Right lobe of liver (tissue), 4 donors: ENCODE measurements around the gene ZDHHC14.

Experiments
- POLR2A ChIP-seq: fragments of 450-650 bp; IDR thresholded peaks from one replicate; pipeline ENCODE4 v1.6.1; 2017; ENCODE audit warnings: antibody characterized with exemption, mild to moderate bottlenecking
- TF ChIP-seq, protein P1 (sequence below), 4 donors: fragments of 200-600 bp in 3 of 4; fragments of 450-650 bp in 1 of 4; IDR thresholded peaks; one replicate each; pipeline versions ENCODE4 v1.5.1 to v1.8.0; 2016 to 2022; ENCODE audit warnings: antibody characterized with exemption in 4 of 4, mild to moderate bottlenecking in 2 of 4
- donor health status: DM: no; HTN: no; CAD: no.
- donor health status: DM: no; HTN: no; CAD: no.
- donor health status: DM: no; HTN: yes; CAD: no.

DNA sequence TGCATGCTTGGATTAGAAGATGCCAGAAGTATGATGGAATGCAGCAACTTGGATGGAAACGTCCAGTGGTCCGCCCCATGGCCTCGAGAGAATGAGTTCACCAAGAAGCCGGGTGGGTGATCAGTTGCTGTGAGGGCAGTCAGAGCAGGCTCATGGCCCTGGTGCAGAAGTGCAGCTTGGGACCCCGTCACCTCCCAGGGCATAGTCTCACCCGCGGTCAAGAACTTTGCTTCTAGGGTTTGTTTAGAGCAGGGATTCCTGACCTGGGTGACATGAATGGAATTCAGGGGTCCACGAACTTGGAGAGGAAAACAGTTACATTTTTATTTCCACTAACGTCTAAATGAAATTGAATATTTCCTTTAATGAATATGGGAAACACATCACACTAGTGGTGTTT, 225.5 kb downstream of the ZDHHC14 start:
- TF ChIP-seq, protein P1, sequence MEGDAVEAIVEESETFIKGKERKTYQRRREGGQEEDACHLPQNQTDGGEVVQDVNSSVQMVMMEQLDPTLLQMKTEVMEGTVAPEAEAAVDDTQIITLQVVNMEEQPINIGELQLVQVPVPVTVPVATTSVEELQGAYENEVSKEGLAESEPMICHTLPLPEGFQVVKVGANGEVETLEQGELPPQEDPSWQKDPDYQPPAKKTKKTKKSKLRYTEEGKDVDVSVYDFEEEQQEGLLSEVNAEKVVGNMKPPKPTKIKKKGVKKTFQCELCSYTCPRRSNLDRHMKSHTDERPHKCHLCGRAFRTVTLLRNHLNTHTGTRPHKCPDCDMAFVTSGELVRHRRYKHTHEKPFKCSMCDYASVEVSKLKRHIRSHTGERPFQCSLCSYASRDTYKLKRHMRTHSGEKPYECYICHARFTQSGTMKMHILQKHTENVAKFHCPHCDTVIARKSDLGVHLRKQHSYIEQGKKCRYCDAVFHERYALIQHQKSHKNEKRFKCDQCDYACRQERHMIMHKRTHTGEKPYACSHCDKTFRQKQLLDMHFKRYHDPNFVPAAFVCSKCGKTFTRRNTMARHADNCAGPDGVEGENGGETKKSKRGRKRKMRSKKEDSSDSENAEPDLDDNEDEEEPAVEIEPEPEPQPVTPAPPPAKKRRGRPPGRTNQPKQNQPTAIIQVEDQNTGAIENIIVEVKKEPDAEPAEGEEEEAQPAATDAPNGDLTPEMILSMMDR (IDR thresholded peaks at IDR 0.05): no peak
- no peak for TF ChIP-seq POLR2A
